Upper lobe of left lung (tissue), 6 donors: ENCODE data around the gene NECAP2. TPM values are rescaled to one million over a fixed set of nuclear protein-coding genes. Genes with fewer than 3 reads are reported as not detected.

ENCODE experiments used
- ATAC-seq, 2 donors: fragments of 200-7000 bp; cut with Tn5 transposase; one replicate each; pipeline ENCODE4 v1.9.1; 2022; ENCODE audit warnings: mild to moderate bottlenecking in 2 of 2, moderate library complexity in 2 of 2; ENCODE audit not compliant: low FRiP score in 2 of 2
- DNase-seq, 2 donors: peaks; one replicate each; pipeline ENCODE4 v3.0.0-alpha.2; 2019 to 2020
- H3K27ac ChIP-seq, 4 donors: fragments of 200-600 bp; sonication (generic); one replicate each; pipeline ENCODE4 v1.5.1; 2016 to 2019
- H3K27me3 ChIP-seq, 4 donors: fragments of 200-600 bp; sonication (generic); one replicate each; pipeline ENCODE4 v1.5.1; 2017 to 2019
- H3K36me3 ChIP-seq, 4 donors: fragments of 200-600 bp; sonication (generic); one replicate each; pipeline ENCODE4 v1.5.1; 2016 to 2019
- H3K4me1 ChIP-seq, 4 donors: fragments of 200-600 bp; sonication (generic); one replicate each; pipeline ENCODE4 v1.5.1; 2018 to 2019
- H3K4me3 ChIP-seq, 4 donors: fragments of 200-600 bp; sonication (generic); one replicate each; pipeline ENCODE4 v1.5.1; 2017 to 2019; ENCODE audit warnings: mild to moderate bottlenecking in 2 of 4, moderate library complexity in 1 of 4
- H3K9me3 ChIP-seq, 4 donors: fragments of 200-600 bp; sonication (generic); one replicate each; pipeline ENCODE4 v1.5.1; 2018 to 2019
- EP300 ChIP-seq, 4 donors: sonication (generic); formaldehyde crosslinking; IDR thresholded peaks; one replicate each; pipeline ENCODE4 v1.5.1; 2017; ENCODE audit warnings: antibody characterized with exemption in 4 of 4, control low read depth in 2 of 4
- POLR2A ChIP-seq, 4 donors: fragments of 450-650 bp; IDR thresholded peaks; one replicate each; pipeline ENCODE4 v1.5.1; 2016 to 2017; ENCODE audit warnings: antibody characterized with exemption in 4 of 4, mild to moderate bottlenecking in 2 of 4
- POLR2AphosphoS5 ChIP-seq, 2 donors: sonication (generic); formaldehyde crosslinking; IDR thresholded peaks; one replicate each; pipeline ENCODE4 v1.5.1; 2017; ENCODE audit warnings: antibody characterized with exemption in 2 of 2
- WGBS, 2 donors: methylation state at CpG; one replicate each; pipeline ENCODE4 v1.1.5; 2017 to 2018; 5-methylcytosine and 5-hydroxymethylcytosine counted together
- total RNA-seq, 6 donors: library from RNA; depleted of rRNA in 4 of 6; stranded (reverse); fragments of >200 nt in 4 of 6; gene quantifications; one replicate each; pipeline versions ENCODE4 v1.1.0 to v1.2.1, GENCODE V29; 2016 to 2021
- TF ChIP-seq, protein P1 (sequence below), 6 experiments: fragments of 450-650 bp in 4 of 6; fragments of 200-600 bp in 2 of 6; sonication (generic) in 2 of 6; IDR thresholded peaks; one replicate each; pipeline ENCODE4 v1.5.1; 2016 to 2019; ENCODE audit warnings: antibody characterized with exemption in 6 of 6
- donor health status: DM: no; HTN: no; CAD: no; lungs with moderate emphysema.
- donor health status: DM: no; HTN: yes; CAD: no; lungs with severe emphysema.

The NECAP2 gene
- total RNA-seq, 6 donors from 2014 or later = 61.9 to 96.4 (median 87.1) TPM

DNA sequence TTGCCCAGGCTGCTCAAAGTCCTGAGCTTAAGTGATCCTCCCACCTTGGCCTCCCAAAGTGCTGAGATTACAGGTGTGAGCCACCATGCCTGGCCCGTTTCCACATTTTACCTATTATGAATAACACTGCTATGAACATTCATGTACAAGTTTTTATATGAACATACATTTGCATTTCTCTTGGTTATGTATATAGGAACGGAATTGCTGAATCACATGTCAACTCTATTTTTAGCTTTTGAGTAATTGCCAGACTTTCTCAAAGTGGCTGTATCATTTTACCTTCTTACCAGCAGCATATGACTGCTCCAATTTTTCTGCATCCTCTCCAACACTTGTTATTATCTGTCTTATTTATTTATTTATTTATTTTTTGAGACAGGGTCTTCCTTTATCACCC, 6.0 kb upstream of the NECAP2 start:
- Histone ChIP-seq H3K36me3 (no peaks in the 10 kb centered on the region), H3K9me3 (no peaks in the 10 kb centered on the region), H3K4me3 (no peak overlapping the region), H3K27ac (no peak overlapping the region), H3K4me1 (no peaks in the 10 kb centered on the region), H3K27me3 (no peaks in the 10 kb centered on the region)
- TF ChIP-seq EP300 (IDR thresholded peaks at IDR 0.05) = no peak
- no peak for TF ChIP-seq POLR2A (IDR thresholded peaks at IDR 0.05)
- TF ChIP-seq, protein P1, sequence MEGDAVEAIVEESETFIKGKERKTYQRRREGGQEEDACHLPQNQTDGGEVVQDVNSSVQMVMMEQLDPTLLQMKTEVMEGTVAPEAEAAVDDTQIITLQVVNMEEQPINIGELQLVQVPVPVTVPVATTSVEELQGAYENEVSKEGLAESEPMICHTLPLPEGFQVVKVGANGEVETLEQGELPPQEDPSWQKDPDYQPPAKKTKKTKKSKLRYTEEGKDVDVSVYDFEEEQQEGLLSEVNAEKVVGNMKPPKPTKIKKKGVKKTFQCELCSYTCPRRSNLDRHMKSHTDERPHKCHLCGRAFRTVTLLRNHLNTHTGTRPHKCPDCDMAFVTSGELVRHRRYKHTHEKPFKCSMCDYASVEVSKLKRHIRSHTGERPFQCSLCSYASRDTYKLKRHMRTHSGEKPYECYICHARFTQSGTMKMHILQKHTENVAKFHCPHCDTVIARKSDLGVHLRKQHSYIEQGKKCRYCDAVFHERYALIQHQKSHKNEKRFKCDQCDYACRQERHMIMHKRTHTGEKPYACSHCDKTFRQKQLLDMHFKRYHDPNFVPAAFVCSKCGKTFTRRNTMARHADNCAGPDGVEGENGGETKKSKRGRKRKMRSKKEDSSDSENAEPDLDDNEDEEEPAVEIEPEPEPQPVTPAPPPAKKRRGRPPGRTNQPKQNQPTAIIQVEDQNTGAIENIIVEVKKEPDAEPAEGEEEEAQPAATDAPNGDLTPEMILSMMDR (IDR thresholded peaks at IDR 0.05) = no peak
- TF ChIP-seq POLR2AphosphoS5 (IDR thresholded peaks at IDR 0.05) = no peak
- DNase-seq (no peak), ATAC-seq (no peak)
- WGBS, 2 donors = 52 to 64% methylated on average over 2 of the region's 2 CpGs

DNA sequence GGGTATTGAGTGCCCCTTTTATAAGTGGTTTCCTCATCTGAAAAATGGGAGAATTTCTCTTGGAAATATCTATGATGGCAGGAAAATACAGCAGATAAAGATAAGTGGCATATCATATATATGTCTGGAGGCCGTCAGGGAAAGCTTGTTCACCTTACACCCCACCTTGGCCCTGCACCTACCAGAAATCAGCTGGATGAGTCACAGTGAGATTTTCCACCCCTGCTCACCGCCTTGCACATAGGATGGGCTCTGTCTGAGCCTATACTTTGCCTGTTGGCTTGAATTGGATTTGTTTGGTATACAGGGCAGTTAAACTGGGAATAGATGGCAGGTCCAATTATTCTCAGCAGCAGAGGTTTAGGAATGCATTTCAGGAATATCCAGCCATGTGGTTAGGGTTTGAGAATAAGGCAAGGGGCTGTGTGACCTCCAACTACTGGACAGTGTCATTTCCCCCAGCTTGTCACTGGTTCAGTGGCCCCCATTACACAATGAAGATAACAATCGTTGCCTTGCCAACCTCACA, 3.5 kb upstream of the NECAP2 start, which contains the start of gene SPATA21:
Gene SPATA21 (minus strand): TSS at position 479 of the 529 bp plus-strand sequence. CDS start 6,053 bp downstream, outside the sequence.
- no peak for TF ChIP-seq EP300 (IDR thresholded peaks at IDR 0.05)
- no peak for TF ChIP-seq POLR2AphosphoS5 (IDR thresholded peaks at IDR 0.05)
- ATAC-seq = no peak
- H3K9me3 ChIP-seq = no peaks in the 10 kb centered on the region
- no peak within 1 kb of the TSS for H3K4me3 ChIP-seq
- H3K27ac ChIP-seq = peak within 1 kb of the TSS in 1 of 4 donors; percentile 95
- 79 to 83% methylated on average over 3 of the region's 3 CpGs for WGBS, 2 donors
- H3K4me1 ChIP-seq = peaks cover 9 to 17% (median 12%) of the 10 kb centered on the region in 4 donors
- H3K27me3 ChIP-seq = no peaks in the 10 kb centered on the region
- H3K36me3 ChIP-seq = no peaks in the 10 kb centered on the region
- no peak for DNase-seq

DNA sequence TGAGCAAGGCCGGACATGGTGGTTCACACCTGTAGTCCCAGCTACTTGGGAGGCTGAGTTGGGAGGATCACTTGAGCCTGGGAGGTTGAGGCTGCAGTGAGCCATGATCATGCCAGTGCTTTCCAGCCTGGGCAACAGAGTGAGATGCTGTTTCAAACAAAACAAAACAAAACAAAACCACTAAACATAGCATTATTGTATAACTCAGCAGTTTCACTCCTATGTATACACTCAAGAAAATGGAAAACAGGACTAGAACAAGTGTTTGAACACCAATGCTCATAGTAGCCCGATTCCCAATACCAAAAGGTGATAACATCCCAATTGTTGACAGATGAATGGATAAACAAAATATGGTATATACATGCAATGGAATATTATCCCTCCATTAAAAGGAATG, 2.0 kb upstream of the NECAP2 start:
- ATAC-seq = no peak

DNA sequence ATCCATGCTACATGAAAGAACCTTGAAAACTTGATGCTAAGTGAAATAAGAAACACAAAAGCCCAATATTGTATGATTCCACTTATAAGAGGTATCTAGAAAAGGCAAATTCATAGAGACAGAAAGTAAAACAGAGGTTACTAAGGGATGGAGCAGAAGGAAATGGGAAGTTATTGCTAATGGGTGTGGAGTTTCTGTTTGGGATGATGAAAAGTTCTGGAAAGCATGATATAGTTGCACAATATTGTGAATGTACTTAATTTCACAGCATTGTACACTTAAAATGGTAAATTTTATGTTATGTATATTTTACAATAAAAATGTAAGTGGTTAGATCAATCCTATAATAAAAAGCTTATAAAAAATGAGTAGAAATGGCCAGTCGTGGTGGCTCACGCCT, 1.6 kb upstream of the NECAP2 start:
- TF ChIP-seq EP300 (IDR thresholded peaks at IDR 0.05) (no peak), POLR2AphosphoS5 (IDR thresholded peaks at IDR 0.05) (no peak), POLR2A (IDR thresholded peaks at IDR 0.05) (no peak)
- TF ChIP-seq, protein P1 (IDR thresholded peaks at IDR 0.05) = no peak
- ATAC-seq (no peak), DNase-seq (no peak)
- Histone ChIP-seq H3K36me3 (peaks cover 0 to 9% (median 0%) of the 10 kb centered on the region in 4 donors), H3K4me1 (peaks cover 25 to 36% (median 31%) of the 10 kb centered on the region in 4 donors), H3K27me3 (no peaks in the 10 kb centered on the region), H3K4me3 (no peak overlapping the region), H3K27ac (peak overlapping the region in 1 of 4 donors; percentile 95), H3K9me3 (no peaks in the 10 kb centered on the region)
- 78 to 80% methylated on average over 2 of the region's 2 CpGs for WGBS, 2 donors

More for the DNA sequence above, 2.0 kb upstream of the NECAP2 start:
- WGBS, 2 donors = 76 to 93% methylated on average over 2 of the region's 2 CpGs
- peaks cover 24 to 32% (median 26%) of the 10 kb centered on the region in 4 donors for H3K4me1 ChIP-seq
- H3K27ac ChIP-seq = peak overlapping the region in 1 of 4 donors; percentile 95
- TF ChIP-seq POLR2AphosphoS5 (IDR thresholded peaks at IDR 0.05) = no peak
- TF ChIP-seq POLR2A (IDR thresholded peaks at IDR 0.05) = no peak
- TF ChIP-seq, protein P1 (IDR thresholded peaks at IDR 0.05) = no peak
- TF ChIP-seq EP300 (IDR thresholded peaks at IDR 0.05) = no peak
- no peak for DNase-seq
- H3K36me3 ChIP-seq = peaks cover 0 to 6% (median 0%) of the 10 kb centered on the region in 4 donors
- no peak overlapping the region for H3K4me3 ChIP-seq
- no peaks in the 10 kb centered on the region for H3K9me3 ChIP-seq
- no peaks in the 10 kb centered on the region for H3K27me3 ChIP-seq

DNA sequence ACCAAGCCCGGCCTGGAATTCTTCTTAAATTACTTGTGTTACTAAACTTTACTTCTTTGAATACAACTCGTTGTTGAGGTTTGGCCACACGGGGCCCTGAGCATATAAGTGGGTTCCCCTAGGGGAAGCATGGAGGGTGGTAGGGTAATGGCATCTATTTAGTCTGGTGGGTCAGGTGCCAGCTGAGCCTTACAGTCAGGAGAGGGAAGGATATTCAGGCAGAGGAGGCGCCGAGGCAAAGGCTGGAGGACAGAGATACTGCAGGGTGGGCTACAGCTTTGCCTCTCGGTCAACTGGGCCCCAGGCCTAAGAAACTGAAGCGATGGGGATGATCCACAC, 424 bp upstream of the NECAP2 start:
- ATAC-seq = peak in 1 of 2 donors; percentile 20
- Histone ChIP-seq H3K4me3 (peak overlapping the region in 3 of 4 donors; percentile 69 to 86 (median 85)), H3K4me1 (peaks cover 30 to 39% (median 35%) of the 10 kb centered on the region in 4 donors), H3K36me3 (peaks cover 4 to 21% (median 6%) of the 10 kb centered on the region in 4 donors), H3K27ac (peak overlapping the region; percentile 86 to 96 (median 94)), H3K9me3 (no peaks in the 10 kb centered on the region), H3K27me3 (no peaks in the 10 kb centered on the region)
- no peak for DNase-seq
- TF ChIP-seq POLR2A (IDR thresholded peaks at IDR 0.05) = no peak
- TF ChIP-seq POLR2AphosphoS5 (IDR thresholded peaks at IDR 0.05) = no peak
- TF ChIP-seq, protein P1 (IDR thresholded peaks at IDR 0.05) = no peak
- TF ChIP-seq EP300 (IDR thresholded peaks at IDR 0.05) = no peak
- 49 to 56% methylated on average over 7 of the region's 7 CpGs for WGBS, 2 donors
